Skeletal muscle tissue (tissue), 4 donors: ENCODE results near the gene THSD4. TPM values are rescaled to one million over a fixed set of nuclear protein-coding genes. Genes with fewer than 3 reads are reported as not detected.
"Not testable (repeated sequence)": the region's sequence is repeated elsewhere in the genome, so short reads cannot be mapped to it uniquely, and the experiment has no call there.

Source experiments
- H3K27ac ChIP-seq: one replicate; pipeline ENCODE4 v1.7.0; 2013; ENCODE audit warnings: mild to moderate bottlenecking, low read depth, low read length, inconsistent platforms
- H3K27me3 ChIP-seq, 3 donors: one replicate each; pipeline ENCODE4 v1.7.0; 2013; ENCODE audit warnings: low read length in 3 of 3; ENCODE audit not compliant: control insufficient read depth in 3 of 3, insufficient read depth in 3 of 3
- H3K36me3 ChIP-seq, 3 donors: one replicate each; pipeline ENCODE4 v1.7.0; 2013; ENCODE audit warnings: low read length in 3 of 3; ENCODE audit not compliant: control insufficient read depth in 3 of 3, insufficient read depth in 3 of 3
- H3K4me1 ChIP-seq, 3 donors: one replicate each; pipeline ENCODE4 v1.7.0; 2013; ENCODE audit warnings: low read length in 3 of 3, mild to moderate bottlenecking in 3 of 3; ENCODE audit not compliant: control insufficient read depth in 3 of 3, insufficient read depth in 3 of 3
- H3K4me3 ChIP-seq, 3 donors: one replicate each; pipeline ENCODE4 v1.7.0; 2013; ENCODE audit warnings: low read length in 3 of 3
- H3K9ac ChIP-seq, 3 donors: one replicate each; pipeline ENCODE4 v1.7.0; 2013; ENCODE audit warnings: low read length in 3 of 3, mild to moderate bottlenecking in 3 of 3, moderate library complexity in 2 of 3, low read depth in 1 of 3
- H3K9me3 ChIP-seq, 3 donors: one replicate each; pipeline ENCODE4 v1.7.0; 2013; ENCODE audit warnings: low read length in 3 of 3; ENCODE audit not compliant: control insufficient read depth in 3 of 3
- total RNA-seq: library from RNA; depleted of rRNA; stranded (reverse); fragments of >200 nt; gene quantifications from one replicate; pipeline ENCODE4 v1.2.3, GENCODE V29; 2014
- donor health status: Osteomylitis.

THSD4 gene
- total RNA-seq, 1 donor from 2014 or later: 15.7 TPM

- Histone ChIP-seq H3K27me3 (no peaks in the 10 kb centered on the region), H3K36me3 (no peaks in the 10 kb centered on the region), H3K27ac (no peak overlapping the region), H3K4me3 (no peak overlapping the region), H3K4me1 (peaks cover 11 to 25% (median 12%) of the 10 kb centered on the region in 3 donors), H3K9me3 (no peaks in the 10 kb centered on the region), H3K9ac (peak overlapping the region in 1 of 3 donors; percentile 11)
These were observed 39.4 kb downstream of the THSD4 start for GRCh38 chr15:71154607-71155200.

GRCh38 chr15:71155534-71155933 is 40.3 kb downstream of the THSD4 start:
- Histone ChIP-seq H3K27me3 (no peaks in the 10 kb centered on the region), H3K4me3 (no peak overlapping the region), H3K9me3 (no peaks in the 10 kb centered on the region), H3K36me3 (no peaks in the 10 kb centered on the region), H3K4me1 (peaks cover 5 to 17% (median 6%) of the 10 kb centered on the region in 3 donors), H3K27ac (no peak overlapping the region), H3K9ac (no peak overlapping the region)

- H3K9ac ChIP-seq: no peak overlapping the region
- no peak overlapping the region for H3K27ac ChIP-seq
- H3K4me1 ChIP-seq: no peaks in the 10 kb centered on the region
- H3K9me3 ChIP-seq: no peaks in the 10 kb centered on the region
- no peaks in the 10 kb centered on the region for H3K27me3 ChIP-seq
- no peaks in the 10 kb centered on the region for H3K36me3 ChIP-seq
- H3K4me3 ChIP-seq: no peak overlapping the region
These were observed 45.7 kb downstream of the THSD4 start for GRCh38 chr15:71160976-71161375.

- H3K4me1 ChIP-seq: no peaks in the 10 kb centered on the region
- no peaks in the 10 kb centered on the region for H3K36me3 ChIP-seq
- no peaks in the 10 kb centered on the region for H3K27me3 ChIP-seq
- no peak overlapping the region for H3K4me3 ChIP-seq
- no peak overlapping the region for H3K9ac ChIP-seq
- H3K27ac ChIP-seq: no peak overlapping the region
- no peaks in the 10 kb centered on the region for H3K9me3 ChIP-seq
These were observed 47.0 kb downstream of the THSD4 start for GRCh38 chr15:71162309-71162708.

GRCh38 chr15:71164606-71165005 is 49.3 kb downstream of the THSD4 start:
- H3K4me3 ChIP-seq, H3K27ac ChIP-seq, H3K27me3 ChIP-seq, H3K36me3 ChIP-seq, H3K9ac ChIP-seq, H3K4me1 ChIP-seq, H3K9me3 ChIP-seq: not testable (repeated sequence)

- H3K9me3 ChIP-seq: no peaks in the 10 kb centered on the region
- H3K36me3 ChIP-seq: no peaks in the 10 kb centered on the region
- H3K4me3 ChIP-seq: no peak overlapping the region
- H3K27me3 ChIP-seq: no peaks in the 10 kb centered on the region
- H3K27ac ChIP-seq: no peak overlapping the region
- H3K9ac ChIP-seq: no peak overlapping the region
- no peaks in the 10 kb centered on the region for H3K4me1 ChIP-seq
These were observed 52.3 kb downstream of the THSD4 start for GRCh38 chr15:71167445-71168165.

GRCh38 chr15:71168166-71168834 is 53.0 kb downstream of the THSD4 start:
- no peaks in the 10 kb centered on the region for H3K4me1 ChIP-seq
- no peaks in the 10 kb centered on the region for H3K9me3 ChIP-seq
- no peaks in the 10 kb centered on the region for H3K36me3 ChIP-seq
- no peak overlapping the region for H3K27ac ChIP-seq
- H3K27me3 ChIP-seq: no peaks in the 10 kb centered on the region
- H3K9ac ChIP-seq: no peak overlapping the region
- H3K4me3 ChIP-seq: no peak overlapping the region

GRCh38 chr15:71170163-71170562 is 54.9 kb downstream of the THSD4 start:
- H3K9me3 ChIP-seq: no peaks in the 10 kb centered on the region
- H3K9ac ChIP-seq: no peak overlapping the region
- no peaks in the 10 kb centered on the region for H3K4me1 ChIP-seq
- H3K36me3 ChIP-seq: no peaks in the 10 kb centered on the region
- no peak overlapping the region for H3K4me3 ChIP-seq
- H3K27ac ChIP-seq: no peak overlapping the region
- H3K27me3 ChIP-seq: no peaks in the 10 kb centered on the region

- Histone ChIP-seq H3K4me1 (no peaks in the 10 kb centered on the region), H3K27ac (no peak overlapping the region), H3K36me3 (no peaks in the 10 kb centered on the region), H3K9ac (no peak overlapping the region), H3K27me3 (no peaks in the 10 kb centered on the region), H3K9me3 (no peaks in the 10 kb centered on the region), H3K4me3 (no peak overlapping the region)
These were observed 55.9 kb downstream of the THSD4 start for GRCh38 chr15:71171195-71171594.

- H3K4me3 ChIP-seq, H3K4me1 ChIP-seq, H3K27me3 ChIP-seq, H3K9me3 ChIP-seq, H3K9ac ChIP-seq, H3K36me3 ChIP-seq, H3K27ac ChIP-seq: not testable (repeated sequence)
These were observed 59.1 kb downstream of the THSD4 start for GRCh38 chr15:71174360-71174759.
